HepG2 (cell line): Measurements from ENCODE around the gene NOL4L. TPM values are rescaled to one million over a fixed set of nuclear protein-coding genes. Genes with fewer than 3 reads are reported as not detected.

Experiments
- CBFB ChIP-seq: sonication (generic); formaldehyde crosslinking; IDR thresholded peaks from 2 replicates; pipeline ENCODE4 v1.4.0; 2020; ENCODE audit warnings: missing genetic modification reagents
- HMGXB4 ChIP-seq, 2 experiments: sonication (generic) in 1 of 2; formaldehyde crosslinking in 1 of 2; IDR thresholded peaks; 2 replicates each; pipeline versions ENCODE4 v1.4.0 to v1.6.1; 2018 to 2020; ENCODE audit warnings: missing genetic modification reagents in 2 of 2, borderline replicate concordance in 1 of 2, low read depth in 1 of 2, mild to moderate bottlenecking in 1 of 2, missing biosample characterization in 1 of 2
- JDP2 ChIP-seq: sonication (generic); formaldehyde crosslinking; IDR thresholded peaks from 2 replicates; pipeline ENCODE4 v1.8.1; 2022; ENCODE audit warnings: missing genetic modification reagents, borderline replicate concordance
- MAF1 ChIP-seq: sonication (generic); formaldehyde crosslinking; IDR thresholded peaks from 2 replicates; pipeline ENCODE4 v1.5.0; 2020; ENCODE audit warnings: missing genetic modification reagents, borderline replicate concordance
- NCOA2 ChIP-seq: sonication (generic); formaldehyde crosslinking; IDR thresholded peaks from 2 replicates; pipeline ENCODE4 v1.8.0; 2022; ENCODE audit warnings: inconsistent platforms
- ZBTB7A ChIP-seq: sonication (generic); formaldehyde crosslinking; IDR thresholded peaks from 2 replicates; pipeline ENCODE4 v1.8.0; 2022; ENCODE audit warnings: mild to moderate bottlenecking, missing genetic modification reagents
- ZNF124 ChIP-seq: sonication (generic); formaldehyde crosslinking; IDR thresholded peaks from 2 replicates; pipeline ENCODE4 v1.4.0; 2020; ENCODE audit warnings: missing genetic modification reagents
- ZNF225 ChIP-seq: sonication (generic); formaldehyde crosslinking; IDR thresholded peaks from 2 replicates; pipeline ENCODE4 v1.4.0; 2020; ENCODE audit warnings: mild to moderate bottlenecking, missing genetic modification reagents
- ZNF292 ChIP-seq: sonication (generic); formaldehyde crosslinking; IDR thresholded peaks from 2 replicates; pipeline ENCODE4 v1.8.1; 2022; ENCODE audit warnings: mild to moderate bottlenecking, low read depth, missing genetic modification reagents, borderline replicate concordance
- ZNF670 ChIP-seq: sonication (generic); formaldehyde crosslinking; IDR thresholded peaks from 2 replicates; pipeline ENCODE4 v1.8.0; 2022; ENCODE audit warnings: mild to moderate bottlenecking, missing genetic modification reagents, borderline replicate concordance
- polyA plus RNA-seq, 8 experiments: library from polyadenylated mRNA; depleted of rRNA in 3 of 8; stranded (reverse) in 7 of 8; unstranded in 1 of 8; fragments of >200 nt; fragmentation: Illumina TruSeq in 4 of 8; extraction: Trizol in 4 of 8; gene quantifications; 2 replicates each; pipeline versions ENCODE4 v1.2.1 to v1.2.3, GENCODE V29; 2011 to 2016; ENCODE audit warnings: low read depth in 4 of 8, missing spikeins in 1 of 8, mixed read lengths in 1 of 8; ENCODE audit not compliant: insufficient read depth in 1 of 8
- total RNA-seq, 5 experiments: library from RNA; depleted of rRNA; stranded (reverse); fragments of >200 nt; fragmentation: Illumina TruSeq; extraction: Trizol; gene quantifications; 2 replicates each; pipeline ENCODE4 v1.2.3, GENCODE V29; 2016; ENCODE audit warnings: low read depth in 1 of 5
- TF ChIP-seq, protein P1 (sequence below): IDR thresholded peaks from 2 replicates; pipeline ENCODE4 v1.6.1; 2012; ENCODE audit warnings: low read length, improper control_type of control experiment
- TF ChIP-seq, protein P2 (sequence below): sonication (generic); formaldehyde crosslinking; IDR thresholded peaks from 2 replicates; pipeline ENCODE4 v1.4.0; 2020; ENCODE audit warnings: missing genetic modification reagents
- TF ChIP-seq, protein P3 (sequence below): sonication (generic); formaldehyde crosslinking; IDR thresholded peaks from 2 replicates; pipeline ENCODE4 v1.4.0; 2020; ENCODE audit warnings: mild to moderate bottlenecking, missing genetic modification reagents
- TF ChIP-seq, protein P4 (sequence below): sonication (generic); formaldehyde crosslinking; IDR thresholded peaks from 2 replicates; pipeline ENCODE4 v1.8.0; 2023; ENCODE audit warnings: mild to moderate bottlenecking, missing genetic modification reagents

Gene NOL4L
- total and polyA plus RNA-seq, 2 of the 13 experiments (the other 11 are each of a cell fraction or from before 2014, with no cell fraction given), result 16.6 to 35.4 TPM

GRCh38 chr20:32483351-32484224 lies 101.5 kb downstream of the NOL4L start (continued):
- TF ChIP-seq JDP2 (0 out of 2 replicates have a peak, but pooled peaks have one; percentile 34), ZNF124 (CRISPR knock-in tag) (peak; percentile 72), HMGXB4 (CRISPR knock-in tag; IDR thresholded peaks at IDR 0.05; ENCODE audit: borderline replicate concordance in 1 of 2, low read depth in 1 of 2) (peak in 1 of 2 experiments; percentile 38; a peak in 1 of 4 replicates), CBFB (CRISPR knock-in tag) (0 out of 2 replicates have a peak, but pooled peaks have one; percentile 28), ZNF292 (CRISPR knock-in tag) (peak; percentile 74; the same call in 1 of the 2 replicates), ZBTB7A (CRISPR knock-in tag) (0 out of 2 replicates have a peak, but pooled peaks have one; percentile 46), ZNF225 (CRISPR knock-in tag) (no peak), MAF1 (CRISPR knock-in tag) (peak; percentile 61; the same call in 1 of the 2 replicates), ZNF670 (CRISPR knock-in tag) (no peak; the same call in 1 of the 2 replicates), NCOA2 (peak; percentile 58)
- TF ChIP-seq, protein P1, sequence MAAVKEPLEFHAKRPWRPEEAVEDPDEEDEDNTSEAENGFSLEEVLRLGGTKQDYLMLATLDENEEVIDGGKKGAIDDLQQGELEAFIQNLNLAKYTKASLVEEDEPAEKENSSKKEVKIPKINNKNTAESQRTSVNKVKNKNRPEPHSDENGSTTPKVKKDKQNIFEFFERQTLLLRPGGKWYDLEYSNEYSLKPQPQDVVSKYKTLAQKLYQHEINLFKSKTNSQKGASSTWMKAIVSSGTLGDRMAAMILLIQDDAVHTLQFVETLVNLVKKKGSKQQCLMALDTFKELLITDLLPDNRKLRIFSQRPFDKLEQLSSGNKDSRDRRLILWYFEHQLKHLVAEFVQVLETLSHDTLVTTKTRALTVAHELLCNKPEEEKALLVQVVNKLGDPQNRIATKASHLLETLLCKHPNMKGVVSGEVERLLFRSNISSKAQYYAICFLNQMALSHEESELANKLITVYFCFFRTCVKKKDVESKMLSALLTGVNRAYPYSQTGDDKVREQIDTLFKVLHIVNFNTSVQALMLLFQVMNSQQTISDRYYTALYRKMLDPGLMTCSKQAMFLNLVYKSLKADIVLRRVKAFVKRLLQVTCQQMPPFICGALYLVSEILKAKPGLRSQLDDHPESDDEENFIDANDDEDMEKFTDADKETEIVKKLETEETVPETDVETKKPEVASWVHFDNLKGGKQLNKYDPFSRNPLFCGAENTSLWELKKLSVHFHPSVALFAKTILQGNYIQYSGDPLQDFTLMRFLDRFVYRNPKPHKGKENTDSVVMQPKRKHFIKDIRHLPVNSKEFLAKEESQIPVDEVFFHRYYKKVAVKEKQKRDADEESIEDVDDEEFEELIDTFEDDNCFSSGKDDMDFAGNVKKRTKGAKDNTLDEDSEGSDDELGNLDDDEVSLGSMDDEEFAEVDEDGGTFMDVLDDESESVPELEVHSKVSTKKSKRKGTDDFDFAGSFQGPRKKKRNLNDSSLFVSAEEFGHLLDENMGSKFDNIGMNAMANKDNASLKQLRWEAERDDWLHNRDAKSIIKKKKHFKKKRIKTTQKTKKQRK, result no peak
- TF ChIP-seq, protein P2, sequence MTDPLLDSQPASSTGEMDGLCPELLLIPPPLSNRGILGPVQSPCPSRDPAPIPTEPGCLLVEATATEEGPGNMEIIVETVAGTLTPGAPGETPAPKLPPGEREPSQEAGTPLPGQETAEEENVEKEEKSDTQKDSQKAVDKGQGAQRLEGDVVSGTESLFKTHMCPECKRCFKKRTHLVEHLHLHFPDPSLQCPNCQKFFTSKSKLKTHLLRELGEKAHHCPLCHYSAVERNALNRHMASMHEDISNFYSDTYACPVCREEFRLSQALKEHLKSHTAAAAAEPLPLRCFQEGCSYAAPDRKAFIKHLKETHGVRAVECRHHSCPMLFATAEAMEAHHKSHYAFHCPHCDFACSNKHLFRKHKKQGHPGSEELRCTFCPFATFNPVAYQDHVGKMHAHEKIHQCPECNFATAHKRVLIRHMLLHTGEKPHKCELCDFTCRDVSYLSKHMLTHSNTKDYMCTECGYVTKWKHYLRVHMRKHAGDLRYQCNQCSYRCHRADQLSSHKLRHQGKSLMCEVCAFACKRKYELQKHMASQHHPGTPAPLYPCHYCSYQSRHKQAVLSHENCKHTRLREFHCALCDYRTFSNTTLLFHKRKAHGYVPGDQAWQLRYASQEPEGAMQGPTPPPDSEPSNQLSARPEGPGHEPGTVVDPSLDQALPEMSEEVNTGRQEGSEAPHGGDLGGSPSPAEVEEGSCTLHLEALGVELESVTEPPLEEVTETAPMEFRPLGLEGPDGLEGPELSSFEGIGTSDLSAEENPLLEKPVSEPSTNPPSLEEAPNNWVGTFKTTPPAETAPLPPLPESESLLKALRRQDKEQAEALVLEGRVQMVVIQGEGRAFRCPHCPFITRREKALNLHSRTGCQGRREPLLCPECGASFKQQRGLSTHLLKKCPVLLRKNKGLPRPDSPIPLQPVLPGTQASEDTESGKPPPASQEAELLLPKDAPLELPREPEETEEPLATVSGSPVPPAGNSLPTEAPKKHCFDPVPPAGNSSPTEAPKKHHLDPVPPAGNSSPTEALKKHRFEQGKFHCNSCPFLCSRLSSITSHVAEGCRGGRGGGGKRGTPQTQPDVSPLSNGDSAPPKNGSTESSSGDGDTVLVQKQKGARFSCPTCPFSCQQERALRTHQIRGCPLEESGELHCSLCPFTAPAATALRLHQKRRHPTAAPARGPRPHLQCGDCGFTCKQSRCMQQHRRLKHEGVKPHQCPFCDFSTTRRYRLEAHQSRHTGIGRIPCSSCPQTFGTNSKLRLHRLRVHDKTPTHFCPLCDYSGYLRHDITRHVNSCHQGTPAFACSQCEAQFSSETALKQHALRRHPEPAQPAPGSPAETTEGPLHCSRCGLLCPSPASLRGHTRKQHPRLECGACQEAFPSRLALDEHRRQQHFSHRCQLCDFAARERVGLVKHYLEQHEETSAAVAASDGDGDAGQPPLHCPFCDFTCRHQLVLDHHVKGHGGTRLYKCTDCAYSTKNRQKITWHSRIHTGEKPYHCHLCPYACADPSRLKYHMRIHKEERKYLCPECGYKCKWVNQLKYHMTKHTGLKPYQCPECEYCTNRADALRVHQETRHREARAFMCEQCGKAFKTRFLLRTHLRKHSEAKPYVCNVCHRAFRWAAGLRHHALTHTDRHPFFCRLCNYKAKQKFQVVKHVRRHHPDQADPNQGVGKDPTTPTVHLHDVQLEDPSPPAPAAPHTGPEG, result peak; percentile 65; the same call in 1 of the 2 replicates
- TF ChIP-seq, protein P3, sequence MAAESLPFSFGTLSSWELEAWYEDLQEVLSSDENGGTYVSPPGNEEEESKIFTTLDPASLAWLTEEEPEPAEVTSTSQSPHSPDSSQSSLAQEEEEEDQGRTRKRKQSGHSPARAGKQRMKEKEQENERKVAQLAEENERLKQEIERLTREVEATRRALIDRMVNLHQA, result no peak
- TF ChIP-seq, protein P4, sequence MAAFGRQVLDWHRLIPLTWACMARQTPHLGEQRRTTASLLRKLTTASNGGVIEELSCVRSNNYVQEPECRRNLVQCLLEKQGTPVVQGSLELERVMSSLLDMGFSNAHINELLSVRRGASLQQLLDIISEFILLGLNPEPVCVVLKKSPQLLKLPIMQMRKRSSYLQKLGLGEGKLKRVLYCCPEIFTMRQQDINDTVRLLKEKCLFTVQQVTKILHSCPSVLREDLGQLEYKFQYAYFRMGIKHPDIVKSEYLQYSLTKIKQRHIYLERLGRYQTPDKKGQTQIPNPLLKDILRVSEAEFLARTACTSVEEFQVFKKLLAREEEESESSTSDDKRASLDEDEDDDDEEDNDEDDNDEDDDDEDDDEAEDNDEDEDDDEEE (CRISPR knock-in tag), result no peak
